ENCODE measurements around the gene OR1F1.

- TF ChIP-seq CTCF (IDR thresholded peaks at IDR 0.05), result no peak
- TF ChIP-seq POLR2A (IDR thresholded peaks at IDR 0.05), result no peak
- no peak for TF ChIP-seq EP300 (IDR thresholded peaks at IDR 0.05)
- TF ChIP-seq POLR2AphosphoS5 (IDR thresholded peaks at IDR 0.05), result no peak
These were observed at the start of gene OR1F1 for GRCh38 chr16:3187798-3188674.

Measured in stomach (tissue), 4 donors.